ENCODE results near the gene SPATA13. TPM values are rescaled to one million over a fixed set of nuclear protein-coding genes. Genes with fewer than 3 reads are reported as not detected.

Gene SPATA13
- total RNA-seq, 1 experiment from 2014 or later, result 10.5 TPM

- Histone ChIP-seq H3K9me3 (no peaks in the 10 kb centered on the region), H3K27me3 (replicated peaks; ENCODE audit: control insufficient read depth, insufficient read depth, low read length) (no peaks in the 10 kb centered on the region), H3K4me1 (peaks cover under 1% of the 10 kb centered on the region; the same call in 1 of the 2 replicates), H3K36me3 (ENCODE audit: control insufficient read depth, insufficient read depth, low read length) (peaks cover 2% of the 10 kb centered on the region), H3K4me3 (ENCODE audit: low read depth, low read length) (no peak overlapping the region)
- no peak overlapping the region for H3K27ac Mint-ChIP-seq (ENCODE audit: unreplicated experiment)
- H3K4me1 Mint-ChIP-seq (ENCODE audit: low read depth, unreplicated experiment), result no peaks in the 10 kb centered on the region
- ChIA-PET POLR2A (no interaction called here), CTCF (no interaction called here)
- TF ChIP-seq, protein P1, sequence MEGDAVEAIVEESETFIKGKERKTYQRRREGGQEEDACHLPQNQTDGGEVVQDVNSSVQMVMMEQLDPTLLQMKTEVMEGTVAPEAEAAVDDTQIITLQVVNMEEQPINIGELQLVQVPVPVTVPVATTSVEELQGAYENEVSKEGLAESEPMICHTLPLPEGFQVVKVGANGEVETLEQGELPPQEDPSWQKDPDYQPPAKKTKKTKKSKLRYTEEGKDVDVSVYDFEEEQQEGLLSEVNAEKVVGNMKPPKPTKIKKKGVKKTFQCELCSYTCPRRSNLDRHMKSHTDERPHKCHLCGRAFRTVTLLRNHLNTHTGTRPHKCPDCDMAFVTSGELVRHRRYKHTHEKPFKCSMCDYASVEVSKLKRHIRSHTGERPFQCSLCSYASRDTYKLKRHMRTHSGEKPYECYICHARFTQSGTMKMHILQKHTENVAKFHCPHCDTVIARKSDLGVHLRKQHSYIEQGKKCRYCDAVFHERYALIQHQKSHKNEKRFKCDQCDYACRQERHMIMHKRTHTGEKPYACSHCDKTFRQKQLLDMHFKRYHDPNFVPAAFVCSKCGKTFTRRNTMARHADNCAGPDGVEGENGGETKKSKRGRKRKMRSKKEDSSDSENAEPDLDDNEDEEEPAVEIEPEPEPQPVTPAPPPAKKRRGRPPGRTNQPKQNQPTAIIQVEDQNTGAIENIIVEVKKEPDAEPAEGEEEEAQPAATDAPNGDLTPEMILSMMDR (IDR thresholded peaks at IDR 0.05; ENCODE audit: insufficient read depth in 1 of 2, low read depth in 1 of 2, low read length in 1 of 2, severe bottlenecking in 1 of 2, unreplicated experiment in 1 of 2), result no peak
- DNase-seq, result no peak
- H3K27me3 Mint-ChIP-seq (ENCODE audit: insufficient read depth, unreplicated experiment), result no peaks in the 10 kb centered on the region
- no peaks in the 10 kb centered on the region for H3K9me3 Mint-ChIP-seq (ENCODE audit: unreplicated experiment)
- H3K36me3 Mint-ChIP-seq (ENCODE audit: insufficient read depth, unreplicated experiment), result no peaks in the 10 kb centered on the region
- intact Hi-C loops (cut with micrococcal nuclease; ENCODE audit: unreplicated experiment), result no loop called here
- H3K4me3 Mint-ChIP-seq (ENCODE audit: unreplicated experiment), result no peak overlapping the region
- BruUV-seq (replicated peaks), result no TSS peak
Measured at GRCh38 chr13:24167666-24168391, 7.3 kb downstream of the SPATA13 start.

- H3K27me3 Mint-ChIP-seq (ENCODE audit: insufficient read depth, unreplicated experiment), result no peaks in the 10 kb centered on the region
- no TSS peak for BruUV-seq (replicated peaks)
- H3K4me3 ChIP-seq (ENCODE audit: low read depth, low read length), result no peak overlapping the region
- H3K4me1 ChIP-seq, result no peaks in the 10 kb centered on the region
- H3K27ac Mint-ChIP-seq (ENCODE audit: unreplicated experiment), result no peak overlapping the region
- TF ChIP-seq, protein P1 (IDR thresholded peaks at IDR 0.05; ENCODE audit: insufficient read depth in 1 of 2, low read depth in 1 of 2, low read length in 1 of 2, severe bottlenecking in 1 of 2, unreplicated experiment in 1 of 2), result no peak
- no peaks in the 10 kb centered on the region for H3K36me3 Mint-ChIP-seq (ENCODE audit: insufficient read depth, unreplicated experiment)
- no peak overlapping the region for H3K4me3 Mint-ChIP-seq (ENCODE audit: unreplicated experiment)
- intact Hi-C loops (cut with micrococcal nuclease; ENCODE audit: unreplicated experiment), result no loop called here
- no peaks in the 10 kb centered on the region for H3K4me1 Mint-ChIP-seq (ENCODE audit: low read depth, unreplicated experiment)
- H3K36me3 ChIP-seq (ENCODE audit: control insufficient read depth, insufficient read depth, low read length), result peaks cover 2% of the 10 kb centered on the region
- no peak for DNase-seq
- H3K27me3 ChIP-seq (replicated peaks; ENCODE audit: control insufficient read depth, insufficient read depth, low read length), result no peaks in the 10 kb centered on the region
- H3K9me3 Mint-ChIP-seq (ENCODE audit: unreplicated experiment), result no peaks in the 10 kb centered on the region
- ChIA-PET POLR2A (no interaction called here), CTCF (no interaction called here)
- H3K9me3 ChIP-seq, result no peaks in the 10 kb centered on the region
Measured at GRCh38 chr13:24168392-24168750, 7.9 kb downstream of the SPATA13 start.

- ChIA-PET POLR2A (interaction anchor here (0.5 kb wide), 1 partner anchor 9 kb away, joined by 3 read pairs; the partner anchor contains the start of gene SPATA13), CTCF (no interaction called here)
- H3K36me3 Mint-ChIP-seq (ENCODE audit: insufficient read depth, unreplicated experiment), result no peaks in the 10 kb centered on the region
- BruUV-seq (replicated peaks), result no TSS peak
- no peak overlapping the region for H3K4me3 ChIP-seq (ENCODE audit: low read depth, low read length)
- DNase-seq, result no peak
- no peaks in the 10 kb centered on the region; the same call in 1 of the 2 replicates for H3K9me3 ChIP-seq
- no peaks in the 10 kb centered on the region for H3K27me3 ChIP-seq (replicated peaks; ENCODE audit: control insufficient read depth, insufficient read depth, low read length)
- TF ChIP-seq, protein P1 (IDR thresholded peaks at IDR 0.05; ENCODE audit: insufficient read depth in 1 of 2, low read depth in 1 of 2, low read length in 1 of 2, severe bottlenecking in 1 of 2, unreplicated experiment in 1 of 2), result no peak
- H3K4me3 Mint-ChIP-seq (ENCODE audit: unreplicated experiment), result no peak overlapping the region
- H3K27me3 Mint-ChIP-seq (ENCODE audit: insufficient read depth, unreplicated experiment), result no peaks in the 10 kb centered on the region
- no peak overlapping the region for H3K27ac Mint-ChIP-seq (ENCODE audit: unreplicated experiment)
- no peaks in the 10 kb centered on the region for H3K9me3 Mint-ChIP-seq (ENCODE audit: unreplicated experiment)
- peaks cover 2% of the 10 kb centered on the region; the same call in 1 of the 2 replicates for H3K36me3 ChIP-seq (ENCODE audit: control insufficient read depth, insufficient read depth, low read length)
- H3K4me1 Mint-ChIP-seq (ENCODE audit: low read depth, unreplicated experiment), result no peaks in the 10 kb centered on the region
- intact Hi-C loops (cut with micrococcal nuclease; ENCODE audit: unreplicated experiment), result no loop called here
- H3K4me1 ChIP-seq, result no peaks in the 10 kb centered on the region
Measured at GRCh38 chr13:24168979-24169378, 8.5 kb downstream of the SPATA13 start.

All from Caco-2 (cell line).